ENCODE measurements around the gene PYGL. TPM values are rescaled to one million over a fixed set of nuclear protein-coding genes. Genes with fewer than 3 reads are reported as not detected.

The PYGL gene
- total and polyA plus RNA-seq, 10 of the 15 experiments (the other 5 are each of a cell fraction or from before 2014, with no cell fraction given) = 0.05 to 1.4 (median 0.79) TPM

- intact Hi-C loops (cut with micrococcal nuclease; ENCODE audit: unreplicated experiment) = no loop called here
- Histone ChIP-seq H3K4me3 (no peak overlapping the region), H2AFZ (ENCODE audit: control insufficient read depth, low read depth, low read length) (no peak overlapping the region), H3K9me3 (replicated peaks; ENCODE audit: control insufficient read depth, insufficient read depth, low read length) (no peaks in the 10 kb centered on the region), H3K4me1 (ENCODE audit: control insufficient read depth, insufficient read depth, low read length) (no peaks in the 10 kb centered on the region), H3K36me3 (ENCODE audit: control insufficient read depth in 2 of 2, insufficient read depth in 2 of 2, low read length in 1 of 2) (no peaks in the 10 kb centered on the region), H3K9ac (ENCODE audit: control insufficient read depth, insufficient read depth, low read length) (no peak overlapping the region), H3K27me3 (replicated peaks in 1 of 2; ENCODE audit: control insufficient read depth in 2 of 2, insufficient read depth in 2 of 2, low read length in 1 of 2) (no peaks in the 10 kb centered on the region; a peak in 1 of 4 replicates), H3K79me2 (ENCODE audit: control insufficient read depth, insufficient read depth, low read length) (no peaks in the 10 kb centered on the region), H3K27ac (ENCODE audit: control insufficient read depth, insufficient read depth) (no peak overlapping the region), H4K20me1 (ENCODE audit: control insufficient read depth, insufficient read depth) (no peaks in the 10 kb centered on the region), H3K4me2 (ENCODE audit: control insufficient read depth, insufficient read depth) (no peak overlapping the region)
- CTCF ChIA-PET = interaction anchor here (1.1 to 1.3 kb wide), 2 partner anchors 30 to 31 kb away, joined by 3 read pairs; no protein-coding TSS in a partner anchor
- RAD21 ChIA-PET (ENCODE audit: unreplicated experiment) = no interaction called here
- no peak for TF ChIP-seq SREBF2 (IDR thresholded peaks at IDR 0.05; ENCODE audit: low read length)
- no peak for TF ChIP-seq IKZF2 (IDR thresholded peaks at IDR 0.05)
- TF ChIP-seq FOXK2 (IDR thresholded peaks at IDR 0.05) = no peak
- TF ChIP-seq, protein P1, sequence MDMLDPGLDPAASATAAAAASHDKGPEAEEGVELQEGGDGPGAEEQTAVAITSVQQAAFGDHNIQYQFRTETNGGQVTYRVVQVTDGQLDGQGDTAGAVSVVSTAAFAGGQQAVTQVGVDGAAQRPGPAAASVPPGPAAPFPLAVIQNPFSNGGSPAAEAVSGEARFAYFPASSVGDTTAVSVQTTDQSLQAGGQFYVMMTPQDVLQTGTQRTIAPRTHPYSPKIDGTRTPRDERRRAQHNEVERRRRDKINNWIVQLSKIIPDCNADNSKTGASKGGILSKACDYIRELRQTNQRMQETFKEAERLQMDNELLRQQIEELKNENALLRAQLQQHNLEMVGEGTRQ (IDR thresholded peaks at IDR 0.05; ENCODE audit: borderline replicate concordance, low read depth, low read length) = no peak
- TF ChIP-seq NR2C1 (IDR thresholded peaks at IDR 0.05) = no peak
- TF ChIP-seq SIN3A (IDR thresholded peaks at IDR 0.05; ENCODE audit: low read depth, low read length) = no peak
- TF ChIP-seq, protein P2, sequence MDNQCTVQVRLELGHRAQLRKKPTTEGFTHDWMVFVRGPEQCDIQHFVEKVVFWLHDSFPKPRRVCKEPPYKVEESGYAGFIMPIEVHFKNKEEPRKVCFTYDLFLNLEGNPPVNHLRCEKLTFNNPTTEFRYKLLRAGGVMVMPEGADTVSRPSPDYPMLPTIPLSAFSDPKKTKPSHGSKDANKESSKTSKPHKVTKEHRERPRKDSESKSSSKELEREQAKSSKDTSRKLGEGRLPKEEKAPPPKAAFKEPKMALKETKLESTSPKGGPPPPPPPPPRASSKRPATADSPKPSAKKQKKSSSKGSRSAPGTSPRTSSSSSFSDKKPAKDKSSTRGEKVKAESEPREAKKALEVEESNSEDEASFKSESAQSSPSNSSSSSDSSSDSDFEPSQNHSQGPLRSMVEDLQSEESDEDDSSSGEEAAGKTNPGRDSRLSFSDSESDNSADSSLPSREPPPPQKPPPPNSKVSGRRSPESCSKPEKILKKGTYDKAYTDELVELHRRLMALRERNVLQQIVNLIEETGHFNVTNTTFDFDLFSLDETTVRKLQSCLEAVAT (IDR thresholded peaks at IDR 0.05) = no peak
- no peak for TF ChIP-seq ZNF207 (IDR thresholded peaks at IDR 0.05; ENCODE audit: borderline replicate concordance)
- TF ChIP-seq EZH2 (IDR thresholded peaks at IDR 0.05; ENCODE audit: borderline replicate concordance, control insufficient read depth, low read depth, low read length) = no peak
- no peak for TF ChIP-seq ATF2 (IDR thresholded peaks at IDR 0.05; ENCODE audit: low read length)
- TF ChIP-seq ZNF384 (IDR thresholded peaks at IDR 0.05; ENCODE audit: borderline replicate concordance, low read depth, low read length) = no peak
- TF ChIP-seq POLR2AphosphoS5 (IDR thresholded peaks at IDR 0.05; ENCODE audit: low read length) = no peak
- TF ChIP-seq SIX5 (IDR thresholded peaks at IDR 0.05; ENCODE audit: low read depth, low read length, severe bottlenecking) = no peak
- no peak for TF ChIP-seq MXI1 (IDR thresholded peaks at IDR 0.05; ENCODE audit: low read depth, low read length)
- TF ChIP-seq KLF5 (IDR thresholded peaks at IDR 0.05; ENCODE audit: partially characterized antibody) = no peak
- TF ChIP-seq ATF3 (IDR thresholded peaks at IDR 0.05; ENCODE audit: borderline replicate concordance, extremely low read depth, low read depth, low read length) = no peak
- TF ChIP-seq, protein P3, sequence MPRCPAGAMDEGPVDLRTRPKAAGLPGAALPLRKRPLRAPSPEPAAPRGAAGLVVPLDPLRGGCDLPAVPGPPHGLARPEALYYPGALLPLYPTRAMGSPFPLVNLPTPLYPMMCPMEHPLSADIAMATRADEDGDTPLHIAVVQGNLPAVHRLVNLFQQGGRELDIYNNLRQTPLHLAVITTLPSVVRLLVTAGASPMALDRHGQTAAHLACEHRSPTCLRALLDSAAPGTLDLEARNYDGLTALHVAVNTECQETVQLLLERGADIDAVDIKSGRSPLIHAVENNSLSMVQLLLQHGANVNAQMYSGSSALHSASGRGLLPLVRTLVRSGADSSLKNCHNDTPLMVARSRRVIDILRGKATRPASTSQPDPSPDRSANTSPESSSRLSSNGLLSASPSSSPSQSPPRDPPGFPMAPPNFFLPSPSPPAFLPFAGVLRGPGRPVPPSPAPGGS (IDR thresholded peaks at IDR 0.05; ENCODE audit: borderline replicate concordance, insufficient read depth, low read depth, low read length, poor library complexity, severe bottlenecking) = no peak
- no peak for TF ChIP-seq CREM (IDR thresholded peaks at IDR 0.05; ENCODE audit: low read depth)
- TF ChIP-seq RFX5 (IDR thresholded peaks at IDR 0.05; ENCODE audit: low read depth, low read length) = no peak
- in situ Hi-C loops (cut with MboI) = no loop called here
- POLR2A ChIA-PET = no interaction called here
- WGBS (ENCODE audit: insufficient coverage, insufficient replicate concordance, low lambda C conversion rate, missing lambda C conversion rate) = 30% methylated on average over 5 of the region's 5 CpGs
- DNase-seq (ENCODE audit: low read depth, low spot score) (no peak), FAIRE-seq (no peak), ATAC-seq (no peak)
- BruUV-seq (replicated peaks) = no TSS peak
- SMC1A ChIA-PET (ENCODE audit: uncharacterized antibody, unreplicated experiment) = interaction anchor here (0.8 kb wide), 1 partner anchor 78 kb away, joined by 3 read pairs; no protein-coding TSS in a partner anchor
Observed at GRCh38 chr14:50964683-50965390, 20.6 kb upstream of the PYGL start.
